ENCODE data around the gene MYLIP.

Gene MYLIP

DNA sequence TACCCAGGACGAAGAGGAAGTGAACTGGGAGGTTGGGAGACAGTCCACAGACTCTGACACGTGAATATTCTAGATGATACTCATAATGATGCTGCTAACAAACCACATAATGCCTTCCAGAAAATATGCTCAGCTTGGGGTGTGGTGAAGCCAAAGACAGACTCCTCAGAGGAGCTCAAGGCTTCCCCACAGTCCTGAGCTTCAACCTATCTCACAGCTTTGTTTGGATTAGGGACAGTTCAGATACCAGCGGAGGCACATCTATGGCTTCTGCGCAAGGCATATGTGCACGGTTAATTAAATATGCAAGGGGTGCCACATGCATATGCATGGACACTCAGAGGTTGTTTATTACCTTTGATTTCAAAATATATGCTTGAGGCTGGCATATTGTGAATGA, 30.7 kb upstream of the MYLIP start:
- Mint-ChIP-seq H3K27ac (no peak overlapping the region), H3K36me3 (no peaks in the 10 kb centered on the region), H3K4me3 (no peak overlapping the region), H3K4me1 (peaks cover 6% of the 10 kb centered on the region), H3K9me3 (peaks cover 13% of the 10 kb centered on the region)
- ATAC-seq (no peak), DNase-seq (ENCODE audit: low spot score in 2 of 2) (no peak)

DNA sequence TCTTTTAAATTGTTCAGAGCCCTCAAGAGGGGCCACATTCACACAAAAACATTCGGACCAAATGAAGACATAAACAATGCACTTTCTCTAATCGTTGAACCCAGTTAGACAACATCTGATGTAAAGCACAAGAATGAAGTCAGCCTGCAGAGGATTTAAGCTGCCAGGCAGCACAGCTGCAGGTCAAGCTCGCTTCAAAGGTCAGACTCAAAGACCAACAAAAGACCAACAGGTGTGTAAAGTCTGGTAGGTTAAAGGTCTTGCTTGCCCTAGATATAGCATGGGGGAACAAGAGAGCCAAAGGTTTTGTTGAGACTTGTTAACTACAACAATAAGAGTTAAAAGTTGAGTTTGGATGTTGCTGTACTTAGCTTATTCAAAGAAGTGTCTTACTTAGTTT, 26.7 kb upstream of the MYLIP start:
- H3K4me1 Mint-ChIP-seq, result peaks cover under 1% of the 10 kb centered on the region
- ATAC-seq (no peak), DNase-seq (ENCODE audit: low spot score in 2 of 2) (no peak)
- H3K27ac Mint-ChIP-seq, result no peak overlapping the region
- no peaks in the 10 kb centered on the region for H3K36me3 Mint-ChIP-seq
- H3K9me3 Mint-ChIP-seq, result peaks cover 13% of the 10 kb centered on the region
- no peak overlapping the region for H3K4me3 Mint-ChIP-seq

DNA sequence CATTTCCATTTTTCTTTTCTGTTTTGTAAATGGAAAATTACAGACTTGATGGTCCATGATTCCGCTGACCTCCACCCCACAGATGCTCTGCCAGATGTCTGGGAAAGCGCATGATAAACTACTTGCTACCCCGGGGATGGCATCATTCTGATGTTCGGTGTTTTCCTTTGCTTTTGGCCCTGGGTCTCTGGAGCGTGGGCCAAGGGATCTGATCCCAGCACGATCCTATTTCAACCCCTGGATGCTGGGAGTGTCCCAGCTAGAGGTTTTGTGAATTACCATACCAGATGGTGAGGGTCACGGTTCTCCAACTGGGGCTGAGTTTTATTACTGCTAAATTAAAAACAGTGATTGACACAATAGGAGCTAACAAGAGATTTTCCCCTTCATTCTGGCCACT, 25.2 kb upstream of the MYLIP start:
- DNase-seq (ENCODE audit: low spot score in 2 of 2), result no peak
- no peak for ATAC-seq
- Mint-ChIP-seq H3K9me3 (peaks cover 10% of the 10 kb centered on the region), H3K27ac (no peak overlapping the region), H3K4me1 (no peaks in the 10 kb centered on the region), H3K36me3 (no peaks in the 10 kb centered on the region), H3K4me3 (no peak overlapping the region)

DNA sequence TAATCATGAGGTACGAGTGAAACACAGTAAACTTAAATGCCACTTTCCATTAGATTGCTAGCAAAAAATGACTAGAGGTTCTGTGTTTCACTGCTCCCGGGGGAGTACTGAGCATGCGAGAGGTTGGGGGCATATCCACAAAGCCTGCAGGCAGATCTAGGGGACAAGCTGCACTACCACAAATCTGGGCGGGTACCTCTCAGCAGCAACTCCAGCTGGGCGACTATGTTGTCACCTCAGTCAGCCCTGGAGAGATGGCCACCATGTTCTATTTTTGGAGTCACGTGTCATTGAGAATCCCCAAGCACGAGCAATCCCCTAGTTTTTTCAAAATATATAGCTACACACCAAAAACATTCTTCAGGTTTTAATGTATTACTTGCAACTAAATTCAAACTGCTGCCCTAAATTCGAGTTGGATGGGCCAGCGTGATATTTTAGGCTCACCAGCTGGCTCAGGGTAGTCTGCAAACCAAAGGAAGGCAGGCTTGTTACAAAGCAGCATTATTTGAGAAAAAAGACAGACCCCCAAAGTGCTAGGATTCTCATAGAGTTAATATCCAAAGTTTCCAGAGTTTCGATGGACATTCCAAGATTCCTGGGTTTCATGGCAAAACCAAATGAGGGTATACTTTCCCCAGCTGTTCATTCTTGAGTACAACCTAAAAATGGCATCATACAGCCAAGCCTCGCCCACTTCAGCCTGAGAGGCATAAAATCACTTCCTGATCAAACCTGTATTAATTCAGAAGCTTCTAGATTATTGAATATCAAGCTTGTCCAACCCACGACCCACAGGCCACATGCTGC, 24.1 kb upstream of the MYLIP start:
- ATAC-seq, result no peak
- peaks cover 4% of the 10 kb centered on the region for H3K9me3 Mint-ChIP-seq
- DNase-seq (ENCODE audit: low spot score in 2 of 2), result no peak
- no peaks in the 10 kb centered on the region for H3K4me1 Mint-ChIP-seq
- H3K36me3 Mint-ChIP-seq, result no peaks in the 10 kb centered on the region
- no peak overlapping the region for H3K4me3 Mint-ChIP-seq
- no peak overlapping the region for H3K27ac Mint-ChIP-seq

DNA sequence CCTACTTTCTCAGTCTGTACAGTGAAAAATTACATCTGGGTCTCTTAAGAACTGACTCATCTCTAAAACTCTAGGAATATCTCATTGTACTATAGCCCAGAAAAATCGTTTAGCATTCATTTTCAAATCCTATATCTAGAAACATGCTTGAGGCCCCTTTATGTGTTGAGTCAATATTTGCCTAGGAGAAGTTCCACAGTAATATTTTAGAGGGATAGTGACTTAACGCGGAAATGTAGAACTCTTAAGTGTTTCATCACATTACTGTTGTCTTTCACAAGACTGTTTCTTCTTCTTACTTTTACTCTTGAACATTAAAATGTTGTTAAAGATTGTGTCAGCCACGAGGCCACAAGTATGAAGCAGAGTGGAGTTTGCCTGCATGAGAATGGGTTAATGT, 23.0 kb upstream of the MYLIP start:
- no peak overlapping the region for H3K4me3 Mint-ChIP-seq
- no peak for ATAC-seq
- no peak for DNase-seq (ENCODE audit: low spot score in 2 of 2)
- no peaks in the 10 kb centered on the region for H3K36me3 Mint-ChIP-seq
- H3K27ac Mint-ChIP-seq, result no peak overlapping the region
- H3K9me3 Mint-ChIP-seq, result no peaks in the 10 kb centered on the region
- no peaks in the 10 kb centered on the region for H3K4me1 Mint-ChIP-seq

DNA sequence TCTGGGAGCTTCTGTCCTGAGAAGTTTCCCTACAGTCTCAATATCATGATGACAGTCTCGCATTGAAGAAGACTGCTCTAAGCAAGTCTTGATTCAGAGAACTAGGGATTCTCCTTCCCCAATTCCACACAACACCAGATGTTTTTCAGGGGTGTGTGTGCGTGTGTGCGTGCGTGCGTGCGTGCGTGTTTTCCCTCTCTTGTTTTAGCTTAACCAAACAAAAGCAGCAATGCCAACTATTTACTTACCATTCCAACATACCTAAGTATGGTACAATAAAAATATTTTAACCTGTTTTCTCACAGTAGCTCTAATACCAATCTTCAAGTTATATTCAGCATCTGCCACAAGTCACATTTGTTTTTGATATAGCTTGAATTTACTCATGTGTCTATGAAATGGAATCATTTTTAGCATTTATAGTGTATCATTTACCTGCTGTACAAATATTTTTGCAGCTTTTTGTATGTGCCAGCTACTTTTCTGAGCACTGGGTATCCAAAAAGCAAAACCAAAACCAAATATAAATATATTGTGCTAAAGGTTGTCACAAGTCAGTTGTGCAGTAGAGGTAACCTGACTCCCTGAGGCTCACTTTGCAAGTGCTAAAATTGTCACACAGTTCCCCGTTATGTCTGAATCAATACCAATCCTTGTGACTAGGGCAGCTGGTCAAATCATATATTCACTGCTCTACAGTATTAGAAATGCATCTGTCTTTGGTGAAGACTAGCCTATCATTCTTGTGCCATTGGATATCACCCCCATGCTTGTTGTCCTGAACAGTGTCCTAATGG, 21.7 kb upstream of the MYLIP start:
- Mint-ChIP-seq H3K27ac (no peak overlapping the region), H3K9me3 (no peaks in the 10 kb centered on the region), H3K36me3 (no peaks in the 10 kb centered on the region), H3K4me1 (no peaks in the 10 kb centered on the region), H3K4me3 (no peak overlapping the region)
- DNase-seq (ENCODE audit: low spot score in 2 of 2) (no peak), ATAC-seq (no peak)

DNA sequence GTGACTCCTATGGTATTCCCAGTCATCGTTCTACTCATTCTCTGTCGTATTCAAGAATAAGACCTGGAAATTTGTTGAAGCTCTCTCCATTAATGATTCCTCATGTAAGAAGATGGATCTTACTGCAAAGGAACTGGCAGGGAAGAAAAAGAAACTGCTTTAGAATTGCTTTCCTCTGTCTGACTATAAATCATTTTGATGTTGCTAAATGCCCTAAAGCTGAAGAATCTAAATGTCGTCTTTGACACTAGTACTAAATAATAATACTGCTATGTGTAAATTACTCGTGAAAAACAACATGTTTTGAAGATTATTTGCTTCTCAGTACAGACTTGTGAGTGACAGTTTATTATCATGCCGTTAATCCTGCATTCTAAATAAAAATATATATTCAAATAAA, 20.5 kb upstream of the MYLIP start:
- DNase-seq (ENCODE audit: low spot score in 2 of 2), result no peak
- no peak overlapping the region for H3K27ac Mint-ChIP-seq
- H3K4me1 Mint-ChIP-seq, result no peaks in the 10 kb centered on the region
- H3K4me3 Mint-ChIP-seq, result no peak overlapping the region
- no peaks in the 10 kb centered on the region for H3K36me3 Mint-ChIP-seq
- H3K9me3 Mint-ChIP-seq, result no peaks in the 10 kb centered on the region
- no peak for ATAC-seq

DNA sequence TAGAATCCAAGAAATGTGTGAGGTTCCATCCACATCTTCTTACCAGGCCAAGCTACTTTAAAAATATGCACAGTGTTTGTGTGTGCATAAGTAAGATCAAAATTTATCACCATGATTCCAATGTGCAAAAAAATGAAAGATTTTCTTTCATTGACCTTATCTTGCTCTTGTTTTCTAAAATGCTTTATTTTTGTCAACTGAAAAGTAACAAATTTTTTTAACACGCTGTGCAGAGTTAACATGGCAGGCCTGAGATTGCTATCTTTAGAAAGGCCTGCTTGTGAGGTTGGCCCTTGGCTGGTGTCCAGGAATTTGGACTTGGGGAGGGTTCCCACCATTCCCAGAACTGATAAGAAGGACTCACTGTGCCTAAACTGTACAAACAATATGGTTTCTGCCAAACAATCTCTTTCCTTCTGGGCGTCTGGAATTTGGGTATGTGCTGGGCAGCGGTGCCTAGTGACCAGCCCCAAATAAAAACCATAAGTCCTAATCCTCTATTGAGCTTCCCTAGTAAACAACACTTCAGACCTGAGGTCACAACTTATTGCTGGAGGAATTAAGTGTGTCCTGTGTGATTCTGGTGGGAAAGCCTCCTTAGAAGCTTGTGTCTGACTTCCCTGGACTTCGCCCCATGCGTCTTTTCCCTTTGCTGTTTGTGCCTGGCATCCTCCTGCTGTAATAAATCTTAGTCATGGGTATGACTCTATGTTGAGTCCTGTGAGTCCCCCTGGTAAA, 19.8 kb upstream of the MYLIP start:
- no peaks in the 10 kb centered on the region for H3K9me3 Mint-ChIP-seq
- H3K4me3 Mint-ChIP-seq, result no peak overlapping the region
- ATAC-seq (no peak), DNase-seq (ENCODE audit: low spot score in 2 of 2) (no peak)
- H3K27ac Mint-ChIP-seq, result no peak overlapping the region
- no peaks in the 10 kb centered on the region for H3K4me1 Mint-ChIP-seq
- no peaks in the 10 kb centered on the region for H3K36me3 Mint-ChIP-seq

DNA sequence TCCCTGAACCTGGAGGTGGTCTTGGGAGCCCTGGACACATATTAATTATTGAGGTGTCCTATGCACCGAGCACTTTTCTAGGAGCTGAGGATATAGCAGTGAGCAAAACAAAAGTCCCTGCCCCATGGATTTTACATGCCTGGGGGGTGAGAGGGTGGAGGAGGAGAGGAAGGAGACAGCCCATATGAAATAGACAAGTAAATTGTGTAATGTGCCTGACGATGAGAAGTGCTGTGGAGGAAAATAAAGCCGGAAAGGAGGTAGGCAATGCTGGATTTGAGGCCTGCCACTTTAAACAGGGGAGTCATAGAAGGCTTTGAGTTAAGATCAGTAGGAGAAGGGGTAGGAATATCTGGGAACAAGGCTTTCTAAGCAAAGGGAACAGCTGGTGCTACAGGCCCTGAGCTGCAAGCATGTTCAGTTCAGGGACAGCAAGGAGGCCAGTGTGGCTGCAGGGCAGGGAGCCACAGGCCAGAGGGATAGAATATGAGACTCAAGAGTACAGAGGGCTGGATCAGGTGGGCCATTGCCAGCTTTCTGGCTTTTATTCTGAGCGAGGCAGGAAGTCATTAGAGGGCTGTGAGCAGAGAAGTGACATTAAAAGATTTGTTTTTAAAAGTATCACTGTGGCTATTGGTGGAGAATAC, 19.1 kb upstream of the MYLIP start:
- no peaks in the 10 kb centered on the region for H3K4me1 Mint-ChIP-seq
- no peak overlapping the region for H3K4me3 Mint-ChIP-seq
- H3K9me3 Mint-ChIP-seq, result no peaks in the 10 kb centered on the region
- H3K27ac Mint-ChIP-seq, result no peak overlapping the region
- no peak for ATAC-seq
- H3K36me3 Mint-ChIP-seq, result no peaks in the 10 kb centered on the region
- no peak for DNase-seq (ENCODE audit: low spot score in 2 of 2)

DNA sequence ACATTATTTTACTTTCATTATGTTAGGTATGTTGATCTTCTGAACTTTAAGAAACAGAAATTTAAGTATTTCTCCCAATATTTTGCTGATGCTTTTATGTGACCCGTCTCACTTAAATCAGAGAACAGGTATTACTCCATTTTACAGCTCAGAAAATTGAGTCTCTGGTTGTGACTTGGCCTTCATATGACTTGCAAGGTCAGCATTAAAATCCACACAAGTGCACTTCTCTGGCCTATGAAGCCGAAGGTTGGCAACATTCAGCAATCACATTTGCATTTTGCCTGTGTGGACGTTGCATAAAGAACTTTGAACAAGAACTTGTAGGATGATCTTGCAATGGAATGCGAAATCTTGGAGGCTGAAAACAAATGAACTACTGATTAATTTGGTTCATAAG, 10.1 kb upstream of the MYLIP start:
- Mint-ChIP-seq H3K27ac (no peak overlapping the region), H3K4me1 (no peaks in the 10 kb centered on the region)
- ATAC-seq, result no peak

DNA sequence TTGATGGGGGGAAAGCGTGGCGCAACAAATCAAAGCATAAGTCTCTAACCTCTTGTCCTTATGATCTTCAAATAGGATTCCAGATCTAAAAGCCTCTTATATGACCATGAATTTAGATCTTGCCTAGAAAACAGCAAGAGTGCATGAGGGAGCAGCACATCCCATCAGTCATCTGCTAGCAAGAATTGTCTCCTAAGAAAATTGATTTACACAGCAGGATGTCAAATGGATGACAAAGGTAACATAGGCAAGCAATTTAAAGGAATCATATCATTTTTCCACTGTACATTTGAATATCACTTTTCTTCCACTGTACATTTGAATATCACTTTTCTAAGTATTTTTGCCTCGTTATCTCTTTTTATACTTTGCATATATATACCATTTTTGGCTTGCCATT, 7.5 kb upstream of the MYLIP start:
- no peaks in the 10 kb centered on the region for H3K36me3 Mint-ChIP-seq
- no peaks in the 10 kb centered on the region for H3K9me3 Mint-ChIP-seq
- DNase-seq (ENCODE audit: low spot score in 2 of 2) (no peak), ATAC-seq (no peak)
- no peak overlapping the region for H3K27ac Mint-ChIP-seq
- H3K4me1 Mint-ChIP-seq, result no peaks in the 10 kb centered on the region
- H3K4me3 Mint-ChIP-seq, result no peak overlapping the region

More for the DNA sequence above, 10.1 kb upstream of the MYLIP start:
- Mint-ChIP-seq H3K9me3 (no peaks in the 10 kb centered on the region), H3K36me3 (no peaks in the 10 kb centered on the region), H3K4me3 (no peak overlapping the region)
- no peak for DNase-seq (ENCODE audit: low spot score in 2 of 2)

DNA sequence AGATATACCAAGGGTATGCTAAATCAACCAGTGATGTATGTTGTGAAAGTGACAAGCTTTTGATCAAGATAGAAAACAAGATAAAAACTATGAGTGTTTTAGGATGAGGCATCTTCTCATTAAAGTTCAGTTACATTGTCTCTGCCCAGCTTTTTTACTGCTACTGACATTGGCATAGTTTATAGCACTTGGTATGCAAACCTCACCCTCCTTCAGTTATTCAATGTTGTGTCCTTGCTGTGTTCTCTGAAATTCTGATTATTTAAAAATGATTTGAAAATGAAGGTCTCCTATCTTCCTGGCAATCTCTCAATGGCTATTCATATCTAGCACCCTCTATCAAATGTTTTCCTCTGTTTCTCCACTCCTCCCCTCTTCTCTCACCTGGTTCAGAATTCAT, 6.7 kb upstream of the MYLIP start:
- DNase-seq (ENCODE audit: low spot score in 2 of 2) (no peak), ATAC-seq (no peak)
- H3K4me1 Mint-ChIP-seq, result no peaks in the 10 kb centered on the region
- no peak overlapping the region for H3K4me3 Mint-ChIP-seq
- H3K36me3 Mint-ChIP-seq, result no peaks in the 10 kb centered on the region
- no peaks in the 10 kb centered on the region for H3K9me3 Mint-ChIP-seq
- no peak overlapping the region for H3K27ac Mint-ChIP-seq

DNA sequence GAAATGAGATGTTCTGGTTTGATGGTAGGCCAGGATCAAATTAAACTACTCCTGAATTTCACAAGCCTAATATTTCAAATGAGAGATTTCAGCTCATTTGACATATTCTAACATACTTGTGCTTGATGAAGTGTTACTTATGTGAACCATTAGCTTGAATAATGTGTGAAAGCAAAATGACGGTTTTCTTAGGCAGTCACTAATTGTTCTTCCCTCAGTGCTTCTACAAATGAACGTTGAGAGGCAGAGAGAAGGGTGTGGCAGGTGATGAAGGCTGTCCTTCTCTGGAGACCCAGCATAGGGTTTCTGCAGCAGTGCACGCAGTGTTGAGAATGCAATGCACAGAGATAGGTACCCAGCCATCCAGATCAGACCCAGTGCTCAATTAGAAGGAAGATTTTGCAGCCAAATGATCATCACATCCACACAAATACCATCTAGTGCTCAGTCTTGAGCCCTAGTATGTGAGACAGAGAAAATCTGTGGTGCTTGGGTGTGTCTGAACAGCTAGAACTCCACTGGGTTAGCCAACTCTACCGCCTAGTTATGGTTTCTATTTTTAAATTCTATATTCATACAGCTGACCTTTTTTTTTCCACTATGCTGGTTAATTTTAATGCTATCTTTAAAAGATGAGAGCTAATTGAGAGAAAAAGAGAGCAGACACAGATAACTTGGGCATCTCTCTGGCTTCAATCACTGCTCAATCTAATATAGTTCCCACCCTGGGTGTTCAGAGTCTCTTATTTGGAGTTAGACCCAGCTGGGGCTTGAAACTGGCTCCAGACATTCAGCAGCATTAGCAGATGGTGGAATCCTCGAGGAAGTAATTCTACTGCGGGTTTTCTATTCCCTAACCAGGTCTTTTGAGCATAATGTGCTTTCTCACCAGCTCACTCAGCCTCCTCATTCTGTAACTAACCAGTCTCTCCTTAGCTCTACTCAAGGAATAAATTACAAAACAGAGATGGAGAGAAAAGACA, 4.4 kb upstream of the MYLIP start:
- H3K27ac Mint-ChIP-seq, result no peak overlapping the region
- ATAC-seq, result no peak
- H3K4me3 Mint-ChIP-seq, result no peak overlapping the region
- H3K9me3 Mint-ChIP-seq, result no peaks in the 10 kb centered on the region
- no peaks in the 10 kb centered on the region for H3K4me1 Mint-ChIP-seq
- H3K36me3 Mint-ChIP-seq, result peaks cover 10% of the 10 kb centered on the region
- DNase-seq (ENCODE audit: low spot score in 2 of 2), result no peak

DNA sequence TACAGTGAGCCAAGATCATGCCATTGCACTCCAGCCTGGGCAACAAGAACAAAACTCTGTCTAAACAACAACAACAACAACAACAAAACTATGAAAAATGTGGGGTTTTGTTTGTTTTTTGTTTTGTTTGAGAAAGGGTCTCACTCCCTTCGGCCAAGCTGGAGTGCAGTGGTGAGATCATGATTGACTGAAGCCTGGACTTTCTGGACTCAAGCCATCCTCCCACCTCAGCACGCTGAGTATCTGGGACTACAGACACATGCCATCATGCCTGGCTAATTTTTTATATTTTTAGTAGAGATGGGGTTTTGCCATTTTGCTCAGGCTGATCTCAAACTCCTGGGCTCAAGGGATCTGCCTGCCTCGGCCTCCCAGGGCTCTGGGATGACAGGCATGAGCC, 2.8 kb upstream of the MYLIP start:
- no peaks in the 10 kb centered on the region for H3K9me3 Mint-ChIP-seq
- H3K27ac Mint-ChIP-seq, result no peak overlapping the region
- DNase-seq (ENCODE audit: low spot score in 2 of 2), result no peak
- H3K36me3 Mint-ChIP-seq, result peaks cover 26% of the 10 kb centered on the region
- no peak overlapping the region for H3K4me3 Mint-ChIP-seq
- no peaks in the 10 kb centered on the region for H3K4me1 Mint-ChIP-seq
- ATAC-seq, result no peak

Data from stimulated activated effector memory CD8-positive, alpha-beta T cell treated with anti-CD3 and anti-CD28 coated beads, Interleukin-12 subunit alpha, Interleukin-12 subunit beta, amount 100 ng/mL, for 72 hours (primary cell).